HL-60 (cell line): Measurements from ENCODE around the gene PLK1.

Experiments used
- DNase-seq, 2 experiments: peaks; one replicate each; pipeline ENCODE4 v3.0.0-alpha.2; 2010 to 2020; ENCODE audit warnings: low read depth in 1 of 2, low spot score in 1 of 2
- H3K27ac ChIP-seq: fragments of 250-450 bp; sonication (Bioruptor Pico); replicated peaks from 2 replicates; pipeline ENCODE4 v1.5.1; 2020; ENCODE audit warnings: mild to moderate bottlenecking, moderate library complexity
- H3K27me3 ChIP-seq: fragments of 250-450 bp; sonication (Bioruptor Pico); 2 replicates; pipeline ENCODE4 v1.5.1; 2021; ENCODE audit warnings: mild to moderate bottlenecking, moderate library complexity; ENCODE audit not compliant: insufficient read depth, poor library complexity, severe bottlenecking
- H3K4me3 ChIP-seq: replicated peaks from 2 replicates; pipeline ENCODE4 v1.5.1; 2011; ENCODE audit warnings: mild to moderate bottlenecking, control low read depth, low read length; ENCODE audit not compliant: insufficient read depth
- CTCF ChIP-seq: IDR thresholded peaks from one replicate; pipeline ENCODE4 v1.5.1; 2011; ENCODE audit warnings: low read length, control low read depth, inconsistent platforms; ENCODE audit not compliant: insufficient read depth
- GABPA ChIP-seq: IDR thresholded peaks from 2 replicates; pipeline ENCODE4 v1.6.1; 2012; ENCODE audit warnings: low read depth
- POLR2AphosphoS5 ChIP-seq: IDR thresholded peaks from 2 replicates; pipeline ENCODE4 v1.6.1; 2012; ENCODE audit warnings: low read depth
- REST ChIP-seq: IDR thresholded peaks from 2 replicates; pipeline ENCODE4 v1.6.1; 2012; ENCODE audit warnings: low read depth; ENCODE audit not compliant: insufficient replicate concordance
- SPI1 ChIP-seq: IDR thresholded peaks from 2 replicates; pipeline ENCODE4 v1.6.1; 2012; ENCODE audit warnings: low read depth, mild to moderate bottlenecking, borderline replicate concordance

The PLK1 gene

GRCh38 chr16:23699100-23699499 lies 20.4 kb downstream of the PLK1 start:
- Histone ChIP-seq H3K4me3 (no peak overlapping the region), H3K27me3 (no peaks in the 10 kb centered on the region), H3K27ac (peak overlapping the region; percentile 51)
- TF ChIP-seq POLR2AphosphoS5 (peak; percentile 79), GABPA (0 out of 2 replicates have a peak, but pooled peaks have one; percentile 19), SPI1 (peak; percentile 96), REST (no peak), CTCF (no peak)
- DNase-seq = peak; percentile 49 to 87

- no peak overlapping the region for H3K27ac ChIP-seq
- no peak overlapping the region for H3K4me3 ChIP-seq
- no peaks in the 10 kb centered on the region for H3K27me3 ChIP-seq
- DNase-seq = no peak
- no peak for TF ChIP-seq CTCF
- no peak for TF ChIP-seq POLR2AphosphoS5
- TF ChIP-seq SPI1 = no peak
- no peak for TF ChIP-seq REST
- TF ChIP-seq GABPA = no peak
Measured at GRCh38 chr16:23700093-23700492, 21.4 kb downstream of the PLK1 start.

GRCh38 chr16:23700509-23700908 lies 21.8 kb downstream of the PLK1 start:
- H3K27me3 ChIP-seq = no peaks in the 10 kb centered on the region
- no peak for DNase-seq
- no peak overlapping the region for H3K27ac ChIP-seq
- H3K4me3 ChIP-seq = no peak overlapping the region
- TF ChIP-seq POLR2AphosphoS5 = no peak
- no peak for TF ChIP-seq REST
- no peak for TF ChIP-seq GABPA
- no peak for TF ChIP-seq SPI1
- no peak for TF ChIP-seq CTCF
